GM18520 (cell line): ENCODE data around the gene ANGPT4.
"Not testable (repeated sequence)": the region's sequence is repeated elsewhere in the genome, so short reads cannot be mapped to it uniquely, and the experiment has no call there.

Experiments used
- ATAC-seq: cut with Tn5 transposase; IDR thresholded peaks from one replicate; pipeline ENCODE4 v1.9.1; 2021; ENCODE audit not compliant: unreplicated experiment

ANGPT4 gene

DNA sequence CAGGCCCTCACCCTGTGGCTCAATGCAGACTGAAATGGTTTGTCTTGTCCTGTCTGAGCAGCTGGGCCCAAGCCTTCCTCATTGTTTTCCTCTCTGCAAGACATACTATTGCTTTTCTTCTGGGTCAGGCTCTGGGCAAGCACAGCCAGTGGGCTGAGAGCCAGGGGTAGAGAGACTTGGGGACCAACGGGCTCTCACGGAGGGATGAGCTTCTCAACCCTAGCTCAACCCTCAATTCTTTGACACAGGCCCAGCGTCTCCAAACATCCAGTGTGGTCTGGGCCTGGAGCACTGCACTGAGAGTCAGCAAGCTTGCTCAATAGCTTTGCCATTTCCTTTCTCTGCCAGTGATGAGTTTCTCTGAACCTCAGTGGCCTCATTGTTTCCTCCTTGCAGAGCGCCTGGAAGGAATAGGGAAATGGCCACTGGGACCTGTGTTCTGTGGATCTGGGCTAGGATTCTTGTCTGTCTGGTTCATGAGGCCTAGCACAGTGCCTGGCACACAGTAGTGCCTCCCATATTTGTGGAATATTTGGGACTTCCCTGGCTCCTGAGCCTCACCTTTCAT is 9.3 kb downstream of the ANGPT4 start:
- no peak for ATAC-seq

- ATAC-seq: no peak
Observed at GRCh38 chr20:906001-906520, 10.1 kb downstream of the ANGPT4 start.

GRCh38 chr20:905396-905961 is 10.7 kb downstream of the ANGPT4 start:
- ATAC-seq: no peak

GRCh38 chr20:904039-904545 is 12.0 kb downstream of the ANGPT4 start:
- ATAC-seq: no peak

DNA sequence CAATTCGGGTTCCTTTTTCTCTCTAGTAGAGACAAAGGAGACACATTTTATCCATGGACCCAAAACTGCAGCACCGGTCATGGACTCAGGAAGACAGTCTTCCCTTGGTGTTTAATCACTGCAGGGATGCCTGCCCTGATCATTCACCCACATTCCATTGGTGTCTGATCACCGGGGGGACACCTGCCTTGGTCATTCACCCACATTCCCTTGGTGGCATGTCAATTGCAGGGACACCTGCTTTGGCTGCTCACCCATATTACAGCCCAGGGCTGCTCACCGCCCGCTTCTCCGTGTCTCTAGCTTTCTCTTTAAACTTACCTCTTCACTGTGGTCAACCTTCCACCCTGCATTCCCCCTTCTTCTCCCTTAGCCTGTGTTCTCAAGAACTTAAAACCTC is 18.7 kb downstream of the ANGPT4 start:
- ATAC-seq: not testable (repeated sequence)

DNA sequence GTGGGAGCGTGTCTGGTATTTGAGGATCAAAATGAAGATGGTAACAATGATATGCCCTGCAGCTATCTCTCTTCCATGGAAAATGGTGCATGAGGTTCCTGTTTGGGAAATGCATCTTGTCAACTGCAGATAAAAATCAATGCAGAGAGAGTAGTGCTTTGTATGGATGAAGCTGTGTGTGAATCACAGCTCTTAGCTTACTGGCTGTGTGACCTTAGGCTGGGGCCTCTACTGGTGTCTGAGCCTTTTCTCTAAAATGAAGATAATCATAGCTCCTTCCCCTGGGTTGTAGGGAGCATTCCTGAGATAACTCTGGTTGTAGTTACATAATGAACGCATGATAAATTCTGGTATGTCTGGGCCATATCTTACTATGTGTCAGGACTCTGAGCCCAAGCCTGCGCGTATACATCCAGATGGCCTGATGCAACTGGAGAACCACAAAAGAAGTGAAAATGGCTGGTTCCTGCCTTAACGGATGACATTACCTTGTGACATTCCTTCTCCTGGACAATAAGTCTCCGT is 19.6 kb downstream of the ANGPT4 start:
- ATAC-seq: no peak

GRCh38 chr20:892371-892770 is 23.8 kb downstream of the ANGPT4 start:
- ATAC-seq: not testable (repeated sequence)

DNA sequence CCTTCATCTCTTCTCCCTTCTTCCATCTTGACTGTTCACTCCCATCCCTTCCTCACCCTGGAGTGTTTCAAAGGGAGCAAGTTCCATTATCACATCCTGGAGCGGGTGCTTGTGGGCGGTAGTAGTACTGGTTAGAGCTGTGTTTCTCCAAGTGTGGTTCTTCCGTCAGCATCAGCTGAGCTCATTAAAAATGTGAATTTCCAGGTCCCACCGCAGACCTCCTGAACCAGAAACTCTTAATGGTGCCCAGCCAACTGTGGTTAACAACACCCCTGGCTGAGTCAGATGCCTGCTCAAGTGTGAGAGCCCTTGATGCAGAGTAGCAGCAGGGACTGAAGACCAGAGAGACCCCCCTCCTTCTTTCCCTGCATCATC is 24.4 kb downstream of the ANGPT4 start:
- no peak for ATAC-seq

DNA sequence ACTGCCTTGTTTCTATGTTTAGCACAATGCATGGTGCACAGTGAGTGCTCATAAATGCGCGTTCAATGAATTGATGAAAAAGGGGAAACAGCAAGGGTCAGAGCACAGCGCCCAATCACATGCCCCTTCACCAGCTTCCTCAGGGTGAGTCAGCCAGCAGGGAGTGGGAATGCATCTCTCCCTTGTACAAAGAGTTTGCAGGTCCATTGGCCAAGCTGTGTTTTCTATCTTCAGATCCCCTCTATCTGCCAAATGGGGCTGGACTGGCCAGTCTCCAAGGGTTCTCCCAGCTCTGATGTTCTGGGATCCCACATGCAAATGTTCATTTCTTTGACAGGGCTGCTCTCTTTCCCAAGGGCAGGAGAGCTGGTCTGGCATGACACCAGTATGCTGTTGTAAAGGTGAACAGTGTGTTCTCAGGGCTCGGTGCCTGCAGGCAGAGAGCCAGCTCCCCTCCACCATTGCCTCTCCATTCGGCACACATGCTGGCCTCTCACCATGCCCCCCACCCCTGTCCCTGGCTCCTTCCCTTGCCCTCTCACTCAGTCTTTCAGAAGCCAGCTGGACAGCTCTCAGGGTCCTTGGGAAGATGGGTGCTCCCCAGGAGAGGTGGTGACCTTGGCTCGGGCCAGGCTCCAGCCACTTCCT is 25.0 kb downstream of the ANGPT4 start:
- ATAC-seq: no peak

- ATAC-seq: no peak
Observed at GRCh38 chr20:890666-891057, 25.5 kb downstream of the ANGPT4 start.

- ATAC-seq: no peak
Observed at GRCh38 chr20:889932-890463, 26.1 kb downstream of the ANGPT4 start.

DNA sequence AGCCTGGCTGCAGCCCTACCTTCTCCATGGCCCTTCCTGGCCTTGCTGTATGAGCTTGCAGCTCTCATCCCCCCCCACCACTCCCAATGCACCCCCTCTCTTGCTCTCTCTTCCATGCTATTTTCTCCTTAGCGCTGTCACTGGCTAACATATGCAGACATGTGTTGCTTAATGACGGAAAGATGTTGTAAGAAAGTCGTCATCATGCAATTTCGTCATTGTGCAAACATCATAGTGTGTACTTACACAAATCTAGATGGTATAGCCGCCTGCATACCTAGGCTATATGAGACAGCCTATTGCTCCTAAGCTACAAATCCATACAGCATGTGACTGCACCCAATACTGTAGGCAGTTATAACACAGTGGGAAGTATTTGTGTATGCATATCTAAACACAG is 27.0 kb downstream of the ANGPT4 start:
- ATAC-seq: no peak

- ATAC-seq: no peak
Observed at GRCh38 chr20:888057-888456, 28.1 kb downstream of the ANGPT4 start.

DNA sequence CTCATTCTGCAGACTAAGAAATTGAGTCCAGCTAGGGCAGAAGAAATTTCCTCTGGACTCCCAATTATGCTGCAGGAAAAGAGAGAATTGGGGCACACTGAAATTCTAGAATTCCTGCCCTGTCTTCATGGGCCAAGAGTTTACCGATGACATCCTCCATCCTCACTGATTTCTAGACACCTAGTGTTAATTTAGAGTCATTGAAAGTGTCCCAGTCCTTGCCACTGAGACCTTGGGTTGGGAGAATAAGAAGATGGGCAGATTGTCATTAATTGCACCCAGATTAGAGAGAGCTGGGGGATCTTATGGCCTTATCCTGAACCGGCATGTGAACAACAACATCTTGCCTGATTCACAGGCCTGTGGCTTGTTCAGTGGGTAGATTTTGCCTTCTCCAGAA is 29.0 kb downstream of the ANGPT4 start:
- ATAC-seq: no peak

GRCh38 chr20:884983-885952 is 30.9 kb downstream of the ANGPT4 start:
- ATAC-seq: no peak

- ATAC-seq: no peak
Observed at GRCh38 chr20:881783-882144, 34.4 kb downstream of the ANGPT4 start.

GRCh38 chr20:881051-881782 is 34.9 kb downstream of the ANGPT4 start:
- no peak for ATAC-seq

- no peak for ATAC-seq
Observed at GRCh38 chr20:879626-880025, 36.5 kb downstream of the ANGPT4 start.

GRCh38 chr20:878511-879307 is 37.4 kb downstream of the ANGPT4 start:
- ATAC-seq: no peak
